HG02623 (cell line): ENCODE measurements around the gene AKR7A2.
"Not testable (repeated sequence)": the region's sequence is repeated elsewhere in the genome, so short reads cannot be mapped to it uniquely, and the experiment has no call there.

Experiments used
- ATAC-seq: cut with Tn5 transposase; IDR thresholded peaks from one replicate; pipeline ENCODE4 v1.9.1; 2021; ENCODE audit warnings: moderate library complexity; ENCODE audit not compliant: unreplicated experiment

Gene AKR7A2

GRCh38 chr1:19268445-19268844 lies 43.5 kb downstream of the AKR7A2 start:
- ATAC-seq = no peak

GRCh38 chr1:19262744-19263143 lies 49.2 kb downstream of the AKR7A2 start:
- ATAC-seq = no peak

DNA sequence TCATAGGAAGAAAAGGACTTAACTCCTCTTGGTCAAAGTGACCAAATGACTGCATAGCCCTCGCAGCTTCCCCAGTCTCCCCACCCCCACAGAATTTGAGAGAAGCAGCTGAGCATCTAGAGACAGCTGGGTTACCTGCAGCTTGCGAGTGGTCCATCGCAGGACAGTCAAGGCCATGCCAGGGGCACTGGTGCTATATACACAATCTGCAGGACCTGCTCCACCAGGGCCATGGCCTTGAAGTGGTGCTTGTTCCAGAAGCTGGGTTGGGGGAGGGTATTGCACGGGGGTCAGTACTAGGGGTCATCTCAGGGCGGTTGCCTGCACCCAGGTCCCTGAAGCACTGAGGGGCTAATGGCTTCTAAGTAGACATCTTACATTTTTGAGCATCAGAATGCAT lies 49.9 kb downstream of the AKR7A2 start:
- no peak for ATAC-seq

DNA sequence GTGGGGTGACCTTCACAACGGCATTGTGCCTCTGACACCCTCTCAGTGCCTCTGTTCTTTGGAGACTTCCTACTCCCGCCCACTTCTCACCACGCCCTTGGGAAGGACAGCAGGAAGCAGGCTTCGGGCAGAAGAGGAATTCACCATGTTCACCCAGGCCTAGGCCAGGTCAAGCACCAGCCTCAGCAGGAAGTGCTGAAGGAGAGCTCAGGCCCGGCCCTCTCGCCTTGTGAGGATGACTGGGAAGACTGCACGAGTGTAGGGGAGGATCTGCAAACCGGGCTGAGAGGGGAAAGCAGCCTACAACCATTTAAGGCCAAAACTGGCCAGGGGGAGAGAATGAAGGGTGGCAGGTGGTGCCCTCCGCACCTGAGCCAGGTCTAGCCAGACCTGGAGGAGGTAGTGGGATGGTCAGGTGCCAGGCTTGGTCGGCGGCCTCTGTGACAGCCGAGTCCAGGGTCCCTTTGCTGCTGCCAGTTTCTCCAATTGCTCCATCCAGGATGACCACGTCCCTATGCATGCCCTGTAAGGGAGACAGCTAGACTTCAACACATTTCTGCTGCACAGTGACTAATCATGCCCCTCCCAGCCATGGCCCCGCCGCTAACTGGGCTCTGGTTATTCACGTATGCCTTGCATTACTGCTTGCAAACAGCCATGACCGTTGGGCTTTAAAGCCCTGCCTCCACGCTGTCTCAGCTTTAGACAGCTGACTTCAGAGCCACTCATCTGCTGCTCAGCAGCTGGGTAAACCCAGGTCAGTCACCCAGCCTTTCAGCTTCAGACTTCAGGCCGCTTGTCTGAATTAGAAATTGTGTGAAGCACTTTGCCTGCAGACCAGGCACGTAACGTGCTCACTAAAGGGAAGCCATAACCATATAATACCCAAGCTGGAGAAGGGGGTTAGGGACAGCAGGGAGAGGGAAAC lies 51.5 kb downstream of the AKR7A2 start:
- ATAC-seq = no peak

- ATAC-seq = no peak
Measured at GRCh38 chr1:19258353-19258752, 53.6 kb downstream of the AKR7A2 start.

- no peak for ATAC-seq
Measured at GRCh38 chr1:19257178-19257914, 54.6 kb downstream of the AKR7A2 start.

- not testable (repeated sequence) for ATAC-seq
Measured at GRCh38 chr1:19256301-19256700, 55.6 kb downstream of the AKR7A2 start.

GRCh38 chr1:19255288-19255687 lies 56.7 kb downstream of the AKR7A2 start:
- ATAC-seq = no peak

- ATAC-seq = no peak
Measured at GRCh38 chr1:19254416-19254815, 57.5 kb downstream of the AKR7A2 start.
